Ammon's horn (tissue), 1 donor: Measurements from ENCODE around the gene LRRK2.
A peak's percentile ranks its signal among the peaks of the same experiment; 100 is the strongest.
"Not testable (repeated sequence)": the region's sequence is repeated elsewhere in the genome, so short reads cannot be mapped to it uniquely, and the experiment has no call there.

Experiments
- DNase-seq: peaks from one replicate; pipeline ENCODE4 v3.0.0-alpha.2; 2016; ENCODE audit warnings: low spot score

Gene LRRK2

GRCh38 chr12:40315375-40315774, 90.6 kb downstream of the LRRK2 start:
- DNase-seq = no peak

GRCh38 chr12:40324261-40324660, 99.5 kb downstream of the LRRK2 start:
- DNase-seq = no peak

GRCh38 chr12:40325349-40325960, 100.7 kb downstream of the LRRK2 start:
- peak; percentile 54 for DNase-seq

GRCh38 chr12:40327535-40327934, 102.7 kb downstream of the LRRK2 start:
- DNase-seq = no peak

GRCh38 chr12:40330180-40330579, 105.4 kb downstream of the LRRK2 start:
- no peak for DNase-seq

- no peak for DNase-seq
Observed at GRCh38 chr12:40331886-40332285, 107.1 kb downstream of the LRRK2 start.

GRCh38 chr12:40335991-40336390, 111.2 kb downstream of the LRRK2 start:
- no peak for DNase-seq

GRCh38 chr12:40336573-40337199, 111.9 kb downstream of the LRRK2 start:
- no peak for DNase-seq

GRCh38 chr12:40338071-40338470, 113.3 kb downstream of the LRRK2 start:
- no peak for DNase-seq

GRCh38 chr12:40338621-40339020, 113.8 kb downstream of the LRRK2 start:
- no peak for DNase-seq

GRCh38 chr12:40342010-40342409, 117.2 kb downstream of the LRRK2 start:
- no peak for DNase-seq

- no peak for DNase-seq
Observed at GRCh38 chr12:40343124-40343523, 118.3 kb downstream of the LRRK2 start.

GRCh38 chr12:40344312-40344711, 119.5 kb downstream of the LRRK2 start:
- DNase-seq = no peak

GRCh38 chr12:40351976-40352375, 127.2 kb downstream of the LRRK2 start:
- peak; percentile 32 for DNase-seq

- no peak for DNase-seq
Observed at GRCh38 chr12:40375076-40375475, 150.3 kb downstream of the LRRK2 start.

GRCh38 chr12:40376533-40377267, 151.9 kb downstream of the LRRK2 start:
- no peak for DNase-seq

- no peak for DNase-seq
Observed at GRCh38 chr12:40378691-40379090, 153.9 kb downstream of the LRRK2 start.

GRCh38 chr12:40382217-40382616, 157.4 kb downstream of the LRRK2 start:
- DNase-seq = no peak

- not testable (repeated sequence) for DNase-seq
Observed at GRCh38 chr12:40387279-40387678, 162.5 kb downstream of the LRRK2 start.

- DNase-seq = no peak
Observed at GRCh38 chr12:40390980-40391379, 166.2 kb downstream of the LRRK2 start.

GRCh38 chr12:40393026-40393425, 168.2 kb downstream of the LRRK2 start:
- DNase-seq = no peak

- no peak for DNase-seq
Observed at GRCh38 chr12:40399656-40400055, 174.9 kb downstream of the LRRK2 start.

- no peak for DNase-seq
Observed at GRCh38 chr12:40405419-40405818, 180.6 kb downstream of the LRRK2 start.
